Activated CD4-positive, alpha-beta T cell treated with anti-CD3 and anti-CD28 coated beads, Interleukin-2, Interleukin-6, amounts not matched to agents 100 ng/mL and 50 ng/mL, durations not matched to agents 16 hours and 8 hours (primary cell): ENCODE data around the gene CROCC.

ENCODE experiments used
- DNase-seq: peaks from one replicate; pipeline ENCODE4 v3.0.0-alpha.2; 2020

The CROCC gene

GRCh38 chr1:16991571-16991970, 69.8 kb downstream of the CROCC start:
- no peak for DNase-seq

- DNase-seq: no peak
Measured at GRCh38 chr1:16992102-16992501, 70.4 kb downstream of the CROCC start.

- DNase-seq: no peak
Measured at GRCh38 chr1:16992675-16993074, 70.9 kb downstream of the CROCC start.

DNA sequence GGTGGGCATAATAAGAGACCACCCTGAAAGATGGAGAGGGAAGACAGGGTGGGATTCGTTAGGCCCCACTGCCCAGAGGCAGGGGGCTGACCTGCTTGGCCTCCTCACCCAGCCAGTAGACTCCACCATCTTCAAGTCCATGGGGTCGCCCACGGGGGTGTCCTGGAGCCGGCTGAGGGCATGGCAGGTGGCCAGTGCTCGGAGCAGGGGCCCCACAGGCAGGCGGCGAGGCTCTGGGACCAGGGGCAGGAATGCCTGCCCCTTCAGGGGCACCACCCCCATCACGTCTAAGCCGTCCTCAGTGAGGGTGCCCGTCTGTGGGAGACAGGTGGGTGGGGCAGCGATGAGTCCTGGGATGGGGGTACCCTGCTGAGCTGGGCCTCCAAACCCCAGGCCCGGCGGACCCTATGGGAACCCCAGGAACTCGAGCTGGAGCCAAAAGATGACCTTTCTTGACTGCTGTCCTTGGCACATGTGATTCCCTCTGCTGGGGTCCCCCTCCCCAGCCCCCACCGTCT, 71.8 kb downstream of the CROCC start:
- DNase-seq: no peak

DNA sequence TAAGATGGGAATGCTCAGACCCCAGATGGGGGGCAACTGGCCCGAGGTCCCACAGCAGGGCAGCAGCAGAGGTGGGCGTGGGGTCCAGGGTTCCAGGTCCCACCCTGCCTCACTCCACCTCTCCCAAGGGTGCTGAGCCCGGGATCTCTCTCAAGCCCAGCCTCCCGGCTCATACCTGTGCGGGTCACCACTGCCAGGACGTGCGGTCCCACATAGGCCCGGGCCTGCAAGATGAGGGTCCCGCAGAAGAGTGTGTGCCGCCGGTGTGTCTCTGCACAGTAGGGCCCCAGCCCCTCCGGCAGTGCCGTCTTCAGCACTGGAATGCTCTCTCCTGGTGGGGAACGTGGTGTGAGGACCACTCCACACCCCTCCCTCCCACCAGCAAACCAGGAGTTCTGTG, 75.1 kb downstream of the CROCC start:
- no peak for DNase-seq

DNA sequence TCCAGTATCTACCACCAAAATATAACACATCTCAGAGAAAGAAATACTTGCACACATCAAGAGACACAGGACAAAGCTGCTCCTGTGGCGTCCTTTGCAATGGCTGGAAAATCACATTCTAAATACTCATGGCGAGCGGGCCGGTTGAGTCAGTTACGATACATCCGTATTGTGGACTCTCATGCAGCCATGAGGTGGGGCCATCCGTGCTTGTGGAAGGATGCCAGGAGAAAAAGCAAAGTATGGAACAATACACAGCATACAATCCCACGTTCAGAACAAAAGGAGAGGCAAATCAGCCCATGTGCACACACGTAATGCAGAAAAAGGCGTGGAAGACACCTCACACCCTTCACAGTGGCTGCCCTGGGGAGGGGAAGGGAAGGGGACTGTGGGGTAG, 76.9 kb downstream of the CROCC start:
- DNase-seq: no peak

- no peak for DNase-seq
Measured at GRCh38 chr1:16999863-17000262, 78.1 kb downstream of the CROCC start.

GRCh38 chr1:17001760-17002523, 80.2 kb downstream of the CROCC start:
- DNase-seq: no peak

DNA sequence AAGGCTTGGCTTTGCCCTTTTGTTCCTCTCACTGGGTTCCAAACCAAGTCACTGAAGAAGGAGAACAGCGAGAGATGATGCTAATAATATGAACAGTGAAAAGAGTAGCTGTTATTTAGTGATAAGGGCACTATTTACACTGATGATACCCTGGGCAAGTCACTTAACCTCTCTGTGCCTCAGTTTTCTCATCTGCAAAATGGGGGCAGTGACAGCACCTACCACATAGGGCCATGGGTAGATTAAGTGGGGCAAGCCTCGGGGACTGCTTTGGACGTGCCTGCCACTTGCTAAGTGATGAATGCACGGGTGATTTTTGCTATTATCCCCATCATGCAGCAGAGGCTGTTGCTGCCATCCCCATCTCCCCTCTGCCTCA, 80.8 kb downstream of the CROCC start:
- no peak for DNase-seq

GRCh38 chr1:17004466-17005364, 83.0 kb downstream of the CROCC start:
- DNase-seq: no peak

DNA sequence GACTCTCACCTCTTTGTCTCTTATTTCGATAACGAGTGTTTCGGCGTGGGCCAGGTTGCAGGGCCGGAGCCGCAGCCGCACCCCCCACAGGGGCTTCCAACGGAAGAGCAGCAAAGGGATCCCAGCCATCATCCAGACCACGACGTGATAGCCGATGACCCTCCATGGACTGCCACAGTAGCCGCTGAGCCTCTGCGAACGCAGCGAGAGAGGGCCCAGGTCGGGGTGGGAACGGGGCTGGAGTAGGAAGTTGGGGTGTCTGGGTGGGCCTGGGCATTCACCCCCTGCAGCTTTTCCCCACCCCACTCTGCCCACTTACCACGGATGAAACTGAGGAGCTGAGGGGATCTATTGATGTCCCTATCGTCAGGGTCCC, 83.6 kb downstream of the CROCC start:
- DNase-seq: no peak

DNA sequence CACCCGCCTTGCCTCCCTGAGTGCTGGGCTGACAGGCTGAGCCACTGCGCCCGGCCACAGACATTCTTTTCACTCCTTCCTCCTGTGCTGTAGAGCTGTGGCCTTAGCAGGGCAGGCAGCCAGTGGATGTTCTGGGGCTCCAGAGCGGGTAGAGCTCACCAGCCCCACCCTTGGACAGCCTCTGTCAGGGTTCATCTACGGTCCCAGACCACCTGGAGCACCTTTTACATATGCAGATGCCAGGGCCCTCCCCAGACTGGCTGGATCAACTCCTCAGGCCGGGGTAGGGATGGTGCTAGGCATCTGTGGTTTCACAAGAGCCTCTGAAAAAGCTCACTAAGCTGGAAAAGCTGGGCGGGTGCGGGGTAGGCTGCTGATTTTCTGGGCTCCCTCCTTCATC, 85.4 kb downstream of the CROCC start:
- DNase-seq: no peak

DNA sequence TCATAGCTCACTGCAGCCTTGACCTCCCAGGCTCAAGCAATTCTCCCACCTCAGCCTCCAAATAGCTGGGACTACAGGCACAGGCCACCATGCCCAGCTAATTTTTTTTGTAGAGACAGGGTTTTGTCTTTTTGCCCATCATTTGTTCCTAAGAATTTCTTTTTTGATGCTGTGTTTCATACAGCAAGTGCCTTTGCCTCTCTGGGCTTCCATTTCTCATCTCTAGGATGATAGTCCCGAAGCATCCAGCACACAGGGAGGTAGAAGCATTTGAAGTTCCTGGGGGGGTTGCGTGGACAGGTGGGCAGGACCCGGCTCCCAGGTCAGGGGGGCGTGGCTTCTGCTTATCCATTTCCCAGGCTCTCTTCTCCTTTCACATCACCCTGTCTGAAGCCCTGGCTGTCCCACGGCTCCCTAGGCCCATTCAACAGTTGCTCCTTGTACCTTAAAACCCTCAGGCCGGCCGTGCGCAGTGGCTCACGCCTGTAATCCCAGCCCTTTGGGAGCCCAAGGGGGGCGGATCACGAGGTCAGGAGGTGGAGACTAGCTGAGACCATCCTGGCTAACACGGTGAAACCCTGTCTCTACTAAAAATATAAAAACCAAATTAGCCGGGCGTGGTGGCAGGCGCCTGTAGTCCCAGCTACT, 86.6 kb downstream of the CROCC start:
- no peak for DNase-seq

DNA sequence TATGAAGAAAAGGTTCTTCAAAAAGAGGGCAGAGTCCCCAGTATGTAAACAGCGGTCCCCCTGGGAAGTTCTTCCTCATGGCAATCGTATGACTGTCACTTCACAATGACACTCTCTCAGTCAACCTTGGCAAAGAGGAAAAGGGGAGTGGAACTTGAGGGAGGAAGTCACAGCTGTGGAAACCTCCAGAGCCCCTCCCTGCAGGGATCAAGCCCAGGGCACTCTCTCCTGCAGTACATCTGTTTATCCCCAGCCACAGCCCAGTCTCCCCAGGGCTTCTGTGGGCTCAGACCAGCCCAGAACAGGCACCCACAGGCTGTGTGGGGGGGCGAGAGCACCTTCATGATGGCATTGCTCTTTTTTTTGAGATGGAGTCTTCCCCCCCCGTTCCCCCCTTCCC, 88.0 kb downstream of the CROCC start:
- no peak for DNase-seq

DNA sequence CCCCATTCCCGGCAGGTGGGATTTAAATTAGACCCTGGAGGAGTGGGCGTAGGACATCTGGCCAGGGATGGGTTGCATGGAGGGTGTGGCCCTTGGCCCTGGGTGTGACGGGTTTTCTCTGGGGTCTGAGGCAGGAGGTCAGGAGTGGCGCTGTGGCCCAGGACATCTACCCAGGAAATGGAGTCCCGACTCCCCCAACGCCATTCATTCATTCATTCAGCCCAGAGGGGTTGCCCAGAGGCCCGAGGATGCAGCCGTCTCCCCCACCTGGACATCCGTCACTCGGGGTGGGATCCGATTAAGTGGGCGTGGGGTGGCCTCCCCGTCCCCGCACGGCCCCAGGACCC, 89.3 kb downstream of the CROCC start:
- no peak for DNase-seq

DNA sequence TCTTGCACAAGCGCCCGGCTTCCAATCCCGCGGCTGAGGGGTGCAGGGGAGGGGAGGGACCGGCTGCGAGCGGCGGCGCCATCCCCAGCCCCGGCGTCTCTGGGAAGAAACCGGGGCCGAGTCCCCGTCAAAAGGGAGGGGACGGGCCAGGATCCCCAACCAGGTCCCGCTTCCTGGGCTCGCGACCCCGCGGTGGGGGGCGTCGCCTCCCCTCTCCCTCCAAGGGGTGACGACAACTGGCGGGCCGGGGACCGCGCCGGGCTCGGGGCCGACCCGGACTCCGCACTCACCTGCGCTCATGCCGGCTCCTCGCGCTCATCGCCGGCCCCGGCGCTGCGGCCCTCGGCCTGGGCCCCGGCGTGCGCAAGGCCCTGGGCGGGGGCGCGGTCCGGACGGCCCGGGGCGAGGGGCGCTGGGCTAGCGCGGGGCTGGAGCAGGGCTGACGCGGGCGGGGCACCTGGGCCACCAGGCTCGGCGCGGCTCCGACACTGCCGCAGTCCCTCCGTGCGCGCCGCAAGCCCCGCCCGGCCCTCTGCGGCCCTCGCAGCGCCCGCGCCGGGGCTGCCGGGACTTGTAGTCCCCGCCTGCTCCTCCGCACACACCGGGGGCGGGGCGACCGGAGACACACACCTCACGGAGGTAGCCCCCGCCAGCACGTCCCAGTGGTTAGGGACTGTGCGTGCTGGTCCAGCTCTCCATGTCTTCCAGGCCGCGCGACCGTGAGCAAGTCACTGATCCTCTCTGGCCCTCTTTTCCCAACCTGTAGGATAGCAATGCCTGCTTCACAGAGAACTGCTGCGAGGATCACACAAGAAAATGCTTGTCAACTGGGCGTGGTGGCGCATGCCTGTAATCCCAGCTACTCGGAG, 89.9 kb downstream of the CROCC start, which contains the start of gene ATP13A2:
Gene ATP13A2 (minus strand): TSS at position 490 of the 869 bp plus-strand sequence. CDS start 190 bp downstream, at position 300.
- peak; percentile 89 for DNase-seq

DNA sequence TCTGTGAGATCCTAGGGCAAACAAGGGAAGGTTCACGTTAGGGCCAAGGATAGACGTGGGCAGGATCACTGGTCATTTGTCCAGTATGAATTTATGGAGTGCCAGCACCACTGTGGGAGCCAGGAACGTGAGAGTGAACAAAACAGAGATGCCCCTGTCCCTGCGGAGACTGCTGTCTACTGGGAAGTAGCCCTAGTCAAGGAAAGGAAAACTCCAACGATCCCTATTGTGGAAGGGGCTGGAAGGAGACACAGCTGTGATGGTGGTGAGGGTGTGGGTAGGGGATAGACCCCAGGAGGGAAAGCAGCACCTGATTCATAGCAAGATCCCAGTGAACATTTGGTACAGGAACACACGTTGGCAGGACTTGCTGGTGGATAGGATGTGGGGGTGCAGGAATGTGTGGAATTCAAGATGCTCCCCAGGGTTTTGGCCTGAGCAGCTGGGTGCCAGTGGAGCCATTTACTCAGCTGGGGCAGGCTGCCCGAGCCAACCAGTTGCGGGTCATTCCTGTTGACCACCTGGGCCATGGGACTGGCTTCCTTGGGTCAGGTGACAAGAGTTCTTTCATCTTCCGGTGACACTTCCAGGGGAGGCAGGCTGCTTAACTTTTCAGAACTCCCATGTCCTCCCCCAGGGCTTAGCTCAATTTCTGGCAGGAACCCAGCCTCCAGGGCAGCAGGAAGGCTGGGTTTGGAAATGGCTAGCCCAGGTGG, 91.2 kb downstream of the CROCC start:
- DNase-seq: no peak

GRCh38 chr1:17013491-17014320, 92.0 kb downstream of the CROCC start:
- DNase-seq: no peak

GRCh38 chr1:17014671-17015567, 93.2 kb downstream of the CROCC start:
- no peak for DNase-seq

DNA sequence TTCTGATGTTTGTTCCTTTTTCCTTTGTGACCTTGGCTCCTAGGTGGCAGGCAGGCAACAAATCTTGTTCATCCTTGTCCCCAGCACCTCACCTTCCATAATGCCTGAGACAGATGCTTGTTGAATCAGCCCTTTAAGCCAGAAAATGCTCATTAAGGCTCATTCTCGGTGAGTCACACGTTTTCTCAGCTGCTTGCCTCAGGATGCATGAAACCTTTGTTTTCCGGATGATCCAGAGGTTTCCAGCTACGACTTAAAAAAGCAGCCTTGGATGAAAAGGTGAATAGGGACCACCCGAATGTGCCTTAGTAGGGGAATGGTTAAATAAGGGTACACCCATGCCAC, 94.6 kb downstream of the CROCC start:
- no peak for DNase-seq
